Transverse colon (tissue), 4 donors: Measurements from ENCODE around the gene BTNL3. TPM values are rescaled to one million over a fixed set of nuclear protein-coding genes. Genes with fewer than 3 reads are reported as not detected.
A peak's percentile ranks its signal among the peaks of the same experiment; 100 is the strongest.

ENCODE experiments used
- DNase-seq: peaks from one replicate; pipeline ENCODE4 v3.0.0-alpha.2; 2019
- H3K27ac ChIP-seq, 4 donors: fragments of 200-600 bp; sonication (generic); 2 replicates each; pipeline ENCODE4 v1.5.1; 2016 to 2018; ENCODE audit warnings: inconsistent platforms in 4 of 4
- H3K27me3 ChIP-seq: fragments of 200-600 bp; sonication (generic); 2 replicates; pipeline ENCODE4 v1.5.1; 2017; ENCODE audit warnings: inconsistent platforms
- H3K36me3 ChIP-seq, 4 donors: fragments of 200-600 bp; sonication (generic); 2 replicates each; pipeline ENCODE4 v1.5.1; 2017 to 2019; ENCODE audit warnings: inconsistent platforms in 4 of 4
- H3K4me1 ChIP-seq, 4 donors: fragments of 200-600 bp; sonication (generic); 2 replicates each; pipeline ENCODE4 v1.5.1; 2017 to 2020; ENCODE audit warnings: inconsistent platforms in 4 of 4
- H3K4me3 ChIP-seq, 4 donors: fragments of 200-600 bp; sonication (generic); 1 replicate in 1 of 4; 2 replicates in 3 of 4; pipeline versions ENCODE4 v1.5.1 to v1.6.1; 2017 to 2019; ENCODE audit warnings: inconsistent platforms in 4 of 4
- H3K9me3 ChIP-seq, 2 donors: fragments of 200-600 bp; sonication (generic); 2 replicates each; pipeline ENCODE4 v1.5.1; 2017 to 2019; ENCODE audit warnings: inconsistent platforms in 2 of 2
- EP300 ChIP-seq: sonication (generic); formaldehyde crosslinking; IDR thresholded peaks from one replicate; pipeline ENCODE4 v1.6.1; 2017; ENCODE audit warnings: antibody characterized with exemption, low read depth
- POLR2A ChIP-seq: fragments of 450-650 bp; IDR thresholded peaks from one replicate; pipeline ENCODE4 v1.6.1; 2016; ENCODE audit warnings: antibody characterized with exemption, mild to moderate bottlenecking, moderate library complexity
- POLR2AphosphoS5 ChIP-seq, 3 donors: sonication (generic); formaldehyde crosslinking; IDR thresholded peaks; one replicate each; pipeline ENCODE4 v1.6.1; 2016; ENCODE audit warnings: antibody characterized with exemption in 3 of 3
- WGBS, 2 donors: methylation state at CpG; one replicate each; pipeline ENCODE4 v1.1.5; 2018; ENCODE audit warnings: low coverage in 1 of 2; 5-methylcytosine and 5-hydroxymethylcytosine counted together
- in situ Hi-C, 4 donors: fragments of 200-750 bp; cut with MboI; loops; one replicate each; pipeline versions ENCODE4 v1.15.0 to v1.15.1; 2017; ENCODE audit warnings: low sequenced_read_pairs in 3 of 4, low pct_ligation_motif_present in 1 of 4, low pct_unique_long_range_greater_than_20kb in 1 of 4
- intact Hi-C: fragments of 100-400 bp; cut with DNase I; formaldehyde crosslinking; loops from one replicate; pipeline ENCODE4 v1.15.1; 2023; ENCODE audit warnings: low total_unique reads
- total RNA-seq, 4 donors: library from RNA; depleted of rRNA; stranded (reverse); fragments of >200 nt; gene quantifications; one replicate each; pipeline ENCODE4 v1.1.0, GENCODE V29; 2016
- TF ChIP-seq, protein P1 (sequence below), 5 experiments: fragments of 200-600 bp in 3 of 5; fragments of 450-650 bp in 2 of 5; sonication (generic) in 3 of 5; IDR thresholded peaks; 1 replicate in 2 of 5; 2 replicates in 3 of 5; pipeline ENCODE4 v1.5.1; 2016 to 2017; ENCODE audit warnings: antibody characterized with exemption in 5 of 5, inconsistent platforms in 3 of 5, mild to moderate bottlenecking in 2 of 5, moderate library complexity in 1 of 5

Gene BTNL3
- total RNA-seq, 4 donors from 2014 or later = 15.7 to 146 (median 34.7) TPM

DNA sequence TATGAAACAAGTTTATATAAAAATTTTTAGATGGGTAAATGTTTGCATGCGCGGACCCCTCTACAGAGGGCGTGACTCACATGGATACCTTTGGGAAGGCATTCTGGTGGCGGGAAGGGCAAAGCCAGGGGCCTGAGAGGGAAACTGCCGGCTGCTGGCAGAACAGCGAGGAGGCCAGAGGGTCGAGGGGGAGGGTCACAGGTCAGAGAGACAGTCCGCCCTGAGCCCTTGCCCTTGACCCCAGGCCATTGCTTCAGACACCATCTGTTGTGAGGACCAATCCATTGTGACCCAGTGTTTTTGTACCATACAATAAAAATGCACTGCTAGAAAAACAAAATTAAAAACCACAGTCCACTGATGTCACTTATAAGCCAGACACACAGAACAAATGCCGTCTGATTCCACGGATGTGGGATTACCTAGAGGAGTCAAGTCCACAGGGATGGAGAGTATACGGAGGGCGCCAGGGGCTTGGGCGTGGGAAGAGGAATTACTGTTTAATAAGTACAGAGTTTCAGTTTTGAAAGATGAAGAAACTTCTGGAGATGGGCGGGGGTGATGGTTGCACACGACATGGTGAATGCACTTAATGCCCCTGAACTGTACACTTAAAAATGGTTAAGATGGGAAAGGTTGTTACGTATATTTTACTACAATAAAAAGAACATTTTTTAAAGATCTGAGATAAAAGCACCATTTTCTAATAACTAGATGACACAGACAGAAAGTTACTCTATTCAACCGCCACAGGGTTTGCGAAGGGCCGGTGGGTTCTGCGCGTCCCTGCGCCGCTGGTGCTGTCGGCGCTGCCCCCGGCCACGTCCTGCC, 63.4 kb downstream of the BTNL3 start:
- intact Hi-C loops = no loop called here
- TF ChIP-seq, protein P1, sequence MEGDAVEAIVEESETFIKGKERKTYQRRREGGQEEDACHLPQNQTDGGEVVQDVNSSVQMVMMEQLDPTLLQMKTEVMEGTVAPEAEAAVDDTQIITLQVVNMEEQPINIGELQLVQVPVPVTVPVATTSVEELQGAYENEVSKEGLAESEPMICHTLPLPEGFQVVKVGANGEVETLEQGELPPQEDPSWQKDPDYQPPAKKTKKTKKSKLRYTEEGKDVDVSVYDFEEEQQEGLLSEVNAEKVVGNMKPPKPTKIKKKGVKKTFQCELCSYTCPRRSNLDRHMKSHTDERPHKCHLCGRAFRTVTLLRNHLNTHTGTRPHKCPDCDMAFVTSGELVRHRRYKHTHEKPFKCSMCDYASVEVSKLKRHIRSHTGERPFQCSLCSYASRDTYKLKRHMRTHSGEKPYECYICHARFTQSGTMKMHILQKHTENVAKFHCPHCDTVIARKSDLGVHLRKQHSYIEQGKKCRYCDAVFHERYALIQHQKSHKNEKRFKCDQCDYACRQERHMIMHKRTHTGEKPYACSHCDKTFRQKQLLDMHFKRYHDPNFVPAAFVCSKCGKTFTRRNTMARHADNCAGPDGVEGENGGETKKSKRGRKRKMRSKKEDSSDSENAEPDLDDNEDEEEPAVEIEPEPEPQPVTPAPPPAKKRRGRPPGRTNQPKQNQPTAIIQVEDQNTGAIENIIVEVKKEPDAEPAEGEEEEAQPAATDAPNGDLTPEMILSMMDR (IDR thresholded peaks at IDR 0.05) = no peak
- TF ChIP-seq POLR2A = no peak
- no peak for TF ChIP-seq POLR2AphosphoS5 (IDR thresholded peaks at IDR 0.05)
- no peak for TF ChIP-seq EP300
- in situ Hi-C loops = no loop called here
- DNase-seq = no peak
- H3K27me3 ChIP-seq = peaks cover 94% of the 10 kb centered on the region
- no peak overlapping the region for H3K27ac ChIP-seq
- H3K36me3 ChIP-seq = no peaks in the 10 kb centered on the region
- 24 to 27% methylated on average over 14 to 27 of the region's 27 CpGs for whole genome bisulfite sequencing, 2 donors
- peak overlapping the region in 3 of 4 donors; percentile 36 to 60 (median 55) for H3K4me3 ChIP-seq
- H3K9me3 ChIP-seq = no peaks in the 10 kb centered on the region
- H3K4me1 ChIP-seq = peaks cover 6 to 19% (median 16%) of the 10 kb centered on the region in 4 donors

DNA sequence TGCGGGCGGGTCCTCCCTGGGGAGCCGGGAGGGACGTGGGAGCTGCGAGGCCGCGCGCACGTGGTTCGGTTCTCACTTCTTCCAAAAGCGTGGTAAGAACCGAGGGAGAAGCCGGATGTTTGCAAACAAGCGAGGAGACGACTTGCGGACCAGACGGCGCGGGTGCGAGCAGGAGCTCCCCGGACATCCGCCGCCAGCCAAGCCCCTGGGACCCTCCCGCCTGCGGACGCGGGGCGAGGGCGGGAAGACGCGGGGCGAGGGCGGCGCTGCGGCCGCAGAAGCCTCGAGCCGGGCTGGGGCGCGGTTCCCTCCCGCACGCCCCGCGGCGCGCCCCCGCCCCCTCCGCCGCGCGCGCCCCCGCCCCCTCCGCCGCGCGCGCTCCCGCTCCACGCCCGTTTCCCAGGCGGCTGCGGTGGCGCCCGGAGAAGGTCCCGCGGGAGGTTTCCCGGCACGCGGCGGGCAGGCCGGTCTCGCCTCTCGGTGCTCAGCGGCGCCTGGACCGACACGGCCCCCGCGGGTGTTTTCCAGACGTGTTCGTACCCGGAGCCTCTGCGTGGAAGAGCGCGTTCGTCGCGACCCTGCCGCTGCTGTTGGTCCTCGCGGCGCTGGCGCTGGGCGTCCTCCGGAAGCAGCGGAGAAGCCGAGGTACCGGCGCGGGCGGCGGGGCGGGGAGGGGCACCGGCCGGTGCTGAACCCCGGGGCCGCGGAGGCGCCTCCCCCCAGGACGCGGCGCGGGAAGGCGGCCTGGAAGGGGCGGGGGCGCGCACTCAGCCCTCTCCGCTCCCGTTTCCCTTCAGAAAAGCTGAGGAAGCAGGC, 64.2 kb downstream of the BTNL3 start:
- in situ Hi-C loops = no loop called here
- H3K9me3 ChIP-seq = no peaks in the 10 kb centered on the region
- peak overlapping the region; percentile 29 to 60 (median 46) for H3K4me3 ChIP-seq
- WGBS, 2 donors = 1% methylated on average over 73 of the region's 120 CpGs; no CpG with 5 or more reads in 1 of the 2 donors
- peak; percentile 22 for DNase-seq
- intact Hi-C loops = no loop called here
- no peak overlapping the region for H3K27ac ChIP-seq
- peaks cover 94% of the 10 kb centered on the region for H3K27me3 ChIP-seq
- TF ChIP-seq, protein P1 (IDR thresholded peaks at IDR 0.05) = no peak
- TF ChIP-seq EP300 (no peak), POLR2A (no peak), POLR2AphosphoS5 (IDR thresholded peaks at IDR 0.05) (no peak)
- H3K36me3 ChIP-seq = no peaks in the 10 kb centered on the region
- peaks cover 6 to 19% (median 16%) of the 10 kb centered on the region in 4 donors for H3K4me1 ChIP-seq

DNA sequence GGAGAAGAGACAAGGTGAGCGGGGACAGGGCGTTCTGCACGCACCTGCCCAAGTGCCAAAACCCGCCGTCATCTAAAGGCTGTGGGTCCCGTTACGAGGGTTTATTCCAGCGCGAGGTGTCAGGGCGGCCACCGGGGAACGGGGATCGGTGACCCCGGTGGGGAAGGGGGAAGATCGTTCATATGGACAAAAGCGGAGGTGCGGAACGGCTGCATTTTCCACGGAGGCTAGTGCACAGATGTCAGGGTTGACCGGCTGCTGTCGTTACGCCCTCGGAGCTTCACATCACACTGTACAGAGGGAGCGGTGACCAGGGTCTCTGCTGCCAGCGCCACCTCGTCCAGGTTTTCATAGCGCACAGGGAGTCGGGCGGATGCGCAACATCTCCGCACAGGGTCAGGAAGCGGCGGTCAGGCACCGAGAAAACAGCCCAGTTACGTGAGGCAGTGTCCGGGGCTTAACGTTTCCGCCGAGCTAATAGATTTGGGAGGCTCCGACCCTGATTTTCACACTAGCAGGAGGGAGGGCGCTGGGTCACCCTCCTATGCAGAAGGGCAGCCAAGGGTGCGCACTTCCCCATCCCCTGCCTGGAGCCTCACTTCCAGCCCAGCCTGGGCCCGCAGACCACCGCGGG, 65.0 kb downstream of the BTNL3 start:
- H3K27ac ChIP-seq = no peak overlapping the region
- H3K4me1 ChIP-seq = peaks cover 6 to 19% (median 16%) of the 10 kb centered on the region in 4 donors
- H3K36me3 ChIP-seq = no peaks in the 10 kb centered on the region
- TF ChIP-seq EP300 = no peak
- TF ChIP-seq POLR2A = no peak
- TF ChIP-seq POLR2AphosphoS5 (IDR thresholded peaks at IDR 0.05) = no peak
- TF ChIP-seq, protein P1 (IDR thresholded peaks at IDR 0.05) = no peak
- DNase-seq = no peak
- H3K27me3 ChIP-seq = peaks cover 95% of the 10 kb centered on the region
- WGBS, 2 donors = 0 to 4% methylated on average over 3 to 45 of the region's 45 CpGs
- H3K4me3 ChIP-seq = peak overlapping the region; percentile 29 to 60 (median 46)
- in situ Hi-C loops = no loop called here
- intact Hi-C loops = no loop called here
- H3K9me3 ChIP-seq = no peaks in the 10 kb centered on the region

DNA sequence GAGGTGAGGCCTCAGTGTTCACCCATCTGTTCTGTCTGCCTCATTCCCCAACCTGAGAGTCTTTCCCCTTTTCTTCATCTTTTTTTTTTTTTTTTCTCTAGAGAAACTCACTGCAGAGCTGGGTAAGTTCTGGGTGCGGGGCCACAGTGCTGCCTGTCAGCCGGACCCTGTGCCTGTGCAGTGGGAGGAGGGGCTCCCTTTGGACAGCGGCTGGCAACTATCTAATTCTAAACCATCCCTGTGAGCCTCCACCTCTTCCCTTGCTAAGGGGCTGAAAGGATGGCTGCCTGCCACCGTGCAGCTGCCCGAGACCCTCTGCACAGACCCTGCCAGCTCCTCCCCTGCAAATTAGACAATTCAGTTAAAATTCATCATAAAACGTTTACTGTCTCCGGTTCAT, 65.5 kb downstream of the BTNL3 start:
- Histone ChIP-seq H3K9me3 (no peaks in the 10 kb centered on the region), H3K4me1 (peaks cover 6 to 22% (median 17%) of the 10 kb centered on the region in 4 donors), H3K27me3 (peaks cover 97% of the 10 kb centered on the region), H3K36me3 (no peaks in the 10 kb centered on the region), H3K4me3 (peak overlapping the region in 2 of 4 donors; percentile 55 to 60), H3K27ac (no peak overlapping the region)
- intact Hi-C loops (no loop called here), in situ Hi-C loops (no loop called here)
- TF ChIP-seq POLR2AphosphoS5 (IDR thresholded peaks at IDR 0.05) (no peak), POLR2A (no peak), EP300 (no peak)
- TF ChIP-seq, protein P1 (IDR thresholded peaks at IDR 0.05) = no peak
- 38 to 48% methylated on average over 3 to 7 of the region's 7 CpGs for WGBS, 2 donors
- no peak for DNase-seq
